NCI-H2107 (cell line): Measurements from ENCODE around the gene CGNL1.

Experiments used
- DNase-seq: peaks from one replicate; lab custom pipeline; 2025; lab: John Stamatoyannopoulos, UW

Gene CGNL1

DNA sequence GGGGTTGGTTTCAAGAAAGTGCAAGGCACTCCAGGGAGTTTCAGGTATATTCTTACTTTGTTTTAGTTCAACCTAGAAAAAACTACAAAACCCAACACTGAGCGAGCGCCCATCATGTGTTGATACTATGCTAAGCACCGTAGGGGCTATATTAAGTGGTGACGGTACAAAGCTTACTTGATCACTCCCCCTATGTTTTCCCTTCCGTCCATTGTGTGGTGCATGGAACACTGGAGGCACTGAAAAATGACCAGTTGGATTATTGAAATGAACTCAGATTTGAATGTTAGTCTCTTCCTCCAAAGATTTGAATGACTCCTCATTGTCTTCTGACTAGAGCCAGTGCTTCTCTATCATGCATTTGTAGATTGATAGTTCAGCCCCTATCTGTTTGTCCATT lies 222.0 kb downstream of the CGNL1 start:
- no peak for DNase-seq

DNA sequence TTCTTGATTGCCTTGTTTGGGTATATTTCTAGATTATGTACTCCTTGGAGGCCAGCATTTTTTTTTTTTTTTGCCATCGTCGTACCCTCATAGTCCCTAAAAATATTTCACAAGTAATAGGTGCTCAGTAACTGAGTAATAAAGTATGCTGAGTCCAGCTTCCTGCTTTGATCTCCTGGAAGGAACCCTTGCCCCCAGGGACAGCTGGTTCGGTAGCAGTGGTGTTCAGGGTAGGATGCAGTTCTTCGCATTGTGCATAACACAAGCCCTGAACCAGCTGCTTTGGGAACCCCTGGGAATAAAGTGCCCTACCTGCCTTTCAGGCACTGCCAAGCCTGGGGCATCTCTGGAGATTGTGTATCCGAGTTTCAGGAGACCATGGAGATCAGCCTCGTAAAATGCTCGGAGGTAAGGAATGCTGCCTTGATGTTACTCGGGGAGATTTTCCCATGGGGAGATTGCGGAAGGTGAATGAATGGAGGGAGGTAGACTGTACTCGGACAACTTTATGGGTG lies 223.0 kb downstream of the CGNL1 start:
- no peak for DNase-seq

DNA sequence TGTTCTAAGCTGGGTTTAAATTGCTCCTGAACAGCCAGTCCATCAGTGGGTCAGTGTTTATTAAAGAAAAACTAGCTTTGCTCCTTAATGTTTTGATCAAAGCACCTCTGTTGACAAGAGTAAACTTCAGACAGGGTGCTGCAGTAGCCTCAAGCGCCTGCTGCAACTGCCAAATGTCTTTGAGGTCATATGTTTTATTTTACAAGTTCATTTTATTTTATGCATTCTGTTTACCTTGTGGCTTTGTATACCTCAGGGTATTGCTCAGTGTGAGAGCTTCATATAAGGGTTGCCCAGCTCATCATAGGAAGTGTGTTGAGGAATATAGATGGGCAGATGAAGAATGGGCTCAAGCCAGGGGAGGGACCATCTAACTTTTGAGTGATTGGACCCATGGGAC lies 223.9 kb downstream of the CGNL1 start:
- DNase-seq, result no peak
